HG03196 (cell line): ENCODE results near the gene STARD13.

ENCODE experiments used
- ATAC-seq: cut with Tn5 transposase; IDR thresholded peaks from one replicate; pipeline ENCODE4 v1.9.1; 2021; ENCODE audit not compliant: unreplicated experiment

The STARD13 gene

GRCh38 chr13:33069365-33069764 lies 216.2 kb downstream of the STARD13 start:
- no peak for ATAC-seq

GRCh38 chr13:33066329-33066728 lies 219.2 kb downstream of the STARD13 start:
- ATAC-seq = no peak

DNA sequence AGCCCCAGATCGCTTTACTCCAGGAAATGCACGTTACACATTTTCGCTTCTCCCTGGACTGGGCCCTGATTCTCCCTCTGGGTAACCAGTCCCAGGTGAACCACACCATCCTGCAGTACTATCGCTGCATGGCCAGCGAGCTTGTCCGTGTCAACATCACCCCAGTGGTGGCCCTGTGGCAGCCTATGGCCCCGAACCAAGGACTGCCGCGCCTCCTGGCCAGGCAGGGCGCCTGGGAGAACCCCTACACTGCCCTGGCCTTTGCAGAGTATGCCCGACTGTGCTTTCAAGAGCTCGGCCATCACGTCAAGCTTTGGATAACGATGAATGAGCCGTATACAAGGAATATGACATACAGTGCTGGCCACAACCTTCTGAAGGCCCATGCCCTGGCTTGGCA lies 224.7 kb downstream of the STARD13 start:
- ATAC-seq = no peak

DNA sequence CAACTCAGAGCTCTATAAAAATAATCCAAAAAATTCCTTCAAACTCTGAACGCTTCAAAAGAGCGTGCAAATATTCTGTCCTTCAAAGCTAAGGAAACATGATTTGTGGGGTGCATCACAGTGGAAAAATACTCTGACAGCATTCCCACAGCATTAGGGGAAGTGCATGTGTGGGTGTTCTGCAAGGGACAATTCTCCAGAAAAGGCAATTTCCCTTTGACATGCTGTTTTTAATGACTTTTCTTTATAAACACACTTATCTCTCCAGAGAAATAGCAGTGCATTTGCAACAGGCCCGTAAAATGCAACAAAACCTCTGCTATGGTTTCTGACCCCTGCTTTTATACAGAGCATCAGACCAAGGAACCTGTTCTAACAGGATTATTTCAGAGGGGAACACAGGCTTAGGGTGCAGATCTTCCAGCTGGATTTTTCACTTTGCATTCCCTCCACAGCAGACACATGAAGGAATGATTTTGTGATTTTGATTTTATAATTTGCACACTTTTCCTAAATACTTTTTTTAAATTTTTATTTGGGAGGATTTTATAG lies 226.7 kb downstream of the STARD13 start:
- ATAC-seq = no peak

DNA sequence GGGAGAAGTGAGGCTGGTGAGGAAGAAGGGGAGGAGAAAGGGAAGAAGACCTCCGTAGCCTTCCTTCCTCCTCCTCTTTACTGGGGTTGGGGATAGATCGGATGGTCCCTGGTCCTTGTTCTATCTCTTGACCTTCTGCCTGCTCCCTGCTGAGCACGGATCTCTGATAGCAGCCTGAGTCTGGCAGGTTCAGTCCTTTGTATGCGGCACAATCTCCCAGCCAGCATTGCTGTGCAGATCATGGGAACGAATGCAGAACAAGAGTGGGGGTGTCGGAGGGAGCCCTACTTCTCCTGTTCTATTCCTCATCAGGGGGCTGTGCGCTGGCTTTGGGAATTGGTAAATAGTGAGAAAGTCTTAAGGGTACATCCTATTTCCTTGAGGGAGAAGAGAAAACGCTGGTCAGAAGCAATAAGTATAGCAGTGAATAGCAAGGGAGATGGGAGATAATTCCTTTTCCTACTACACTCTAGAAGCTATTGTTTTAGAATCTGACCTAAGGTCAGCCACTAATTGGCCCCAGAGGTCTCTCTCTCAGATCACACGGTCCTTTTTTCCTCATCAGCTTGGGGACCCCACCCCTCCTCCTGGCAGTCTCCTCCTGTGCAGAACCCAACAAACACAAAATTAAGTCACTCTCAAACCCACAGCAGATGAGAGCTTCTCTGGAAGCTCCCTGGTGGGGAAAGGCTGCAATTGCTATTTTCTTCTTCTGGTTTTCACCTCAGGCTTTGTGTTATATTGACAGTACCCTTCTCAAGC lies 228.4 kb downstream of the STARD13 start:
- ATAC-seq = no peak

DNA sequence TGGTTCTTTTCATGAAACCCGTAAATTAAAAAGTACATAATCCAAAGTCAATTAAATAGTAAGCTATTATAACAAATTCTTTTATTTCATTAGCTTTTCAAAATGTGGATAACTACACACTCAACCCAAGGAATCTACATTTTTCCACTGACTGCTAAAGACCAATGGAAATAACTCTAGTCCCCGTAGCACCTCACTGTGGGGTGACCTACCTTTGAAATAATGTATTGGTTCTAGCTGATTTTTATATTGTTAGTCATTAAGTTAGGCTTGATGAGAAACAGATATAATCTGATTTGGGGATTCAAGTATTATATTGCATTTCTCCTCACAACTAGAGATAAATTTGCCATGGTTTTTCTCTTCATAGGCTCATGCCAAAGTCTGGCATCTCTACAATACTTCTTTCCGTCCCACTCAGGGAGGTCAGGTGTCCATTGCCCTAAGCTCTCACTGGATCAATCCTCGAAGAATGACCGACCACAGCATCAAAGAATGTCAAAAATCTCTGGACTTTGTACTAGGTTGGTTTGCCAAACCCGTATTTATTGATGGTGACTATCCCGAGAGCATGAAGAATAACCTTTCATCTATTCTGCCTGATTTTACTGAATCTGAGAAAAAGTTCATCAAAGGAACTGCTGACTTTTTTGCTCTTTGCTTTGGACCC lies 232.0 kb downstream of the STARD13 start:
- no peak for ATAC-seq
